ENCODE measurements around the gene KATNAL1. TPM values are rescaled to one million over a fixed set of nuclear protein-coding genes. Genes with fewer than 3 reads are reported as not detected.
"Not testable (repeated sequence)": the region's sequence is repeated elsewhere in the genome, so short reads cannot be mapped to it uniquely, and the experiment has no call there.

The KATNAL1 gene
- total RNA-seq, 1 donor from 2014 or later = 13.4 TPM

GRCh38 chr13:30292325-30292724 lies 15.0 kb downstream of the KATNAL1 start:
- H3K27ac Mint-ChIP-seq = no peak overlapping the region

GRCh38 chr13:30290812-30291436 lies 16.4 kb downstream of the KATNAL1 start:
- no peak for ATAC-seq (ENCODE audit: low read depth)
- POLR2A ChIA-PET = no interaction called here
- intact Hi-C loops (cut with micrococcal nuclease) = no loop called here

More at GRCh38 chr13:30292325-30292724, 15.0 kb downstream of the KATNAL1 start:
- no peak for DNase-seq
- H3K4me1 Mint-ChIP-seq = peaks cover 22% of the 10 kb centered on the region
- no peaks in the 10 kb centered on the region for H3K27me3 Mint-ChIP-seq
- TF ChIP-seq CTCF (IDR thresholded peaks at IDR 0.05) = no peak
- ATAC-seq (ENCODE audit: low read depth) = no peak
- intact Hi-C loops (cut with micrococcal nuclease) = no loop called here
- peaks cover 3% of the 10 kb centered on the region for H3K36me3 Mint-ChIP-seq (ENCODE audit: low read depth)
- ChIA-PET POLR2A (no interaction called here), CTCF (no interaction called here)
- no peak overlapping the region for H3K4me3 Mint-ChIP-seq
- H3K9me3 Mint-ChIP-seq = no peaks in the 10 kb centered on the region

GRCh38 chr13:30289533-30289932 lies 17.8 kb downstream of the KATNAL1 start:
- Mint-ChIP-seq H3K36me3 (ENCODE audit: low read depth) (peaks cover 3% of the 10 kb centered on the region), H3K27me3 (no peaks in the 10 kb centered on the region), H3K4me1 (peaks cover 22% of the 10 kb centered on the region), H3K9me3 (no peaks in the 10 kb centered on the region), H3K27ac (no peak overlapping the region), H3K4me3 (no peak overlapping the region)
- intact Hi-C loops (cut with micrococcal nuclease) = no loop called here
- ChIA-PET POLR2A (no interaction called here), CTCF (no interaction called here)
- DNase-seq (no peak), ATAC-seq (ENCODE audit: low read depth) (no peak)
- TF ChIP-seq CTCF (IDR thresholded peaks at IDR 0.05) = no peak

More at GRCh38 chr13:30290812-30291436, 16.4 kb downstream of the KATNAL1 start:
- Mint-ChIP-seq H3K4me3 (no peak overlapping the region), H3K36me3 (ENCODE audit: low read depth) (peaks cover 6% of the 10 kb centered on the region), H3K4me1 (peaks cover 22% of the 10 kb centered on the region), H3K9me3 (no peaks in the 10 kb centered on the region), H3K27ac (no peak overlapping the region), H3K27me3 (no peaks in the 10 kb centered on the region)
- no peak for DNase-seq
- TF ChIP-seq CTCF (IDR thresholded peaks at IDR 0.05) = no peak
- CTCF ChIA-PET = no interaction called here

- CTCF ChIA-PET; POLR2A ChIA-PET; intact Hi-C loops (cut with micrococcal nuclease); DNase-seq; H3K4me3 Mint-ChIP-seq; H3K27ac Mint-ChIP-seq; ATAC-seq (ENCODE audit: low read depth); H3K4me1 Mint-ChIP-seq; H3K27me3 Mint-ChIP-seq; H3K9me3 Mint-ChIP-seq: not testable (repeated sequence)
- peaks cover 14% of the 10 kb centered on the region for H3K36me3 Mint-ChIP-seq (ENCODE audit: low read depth)
These were observed 21.3 kb downstream of the KATNAL1 start for GRCh38 chr13:30286059-30286458.

- ATAC-seq (ENCODE audit: low read depth) (no peak), DNase-seq (no peak)
- Mint-ChIP-seq H3K4me3 (no peak overlapping the region), H3K36me3 (ENCODE audit: low read depth) (peaks cover 22% of the 10 kb centered on the region), H3K27me3 (no peaks in the 10 kb centered on the region), H3K27ac (no peak overlapping the region), H3K4me1 (peaks cover 19% of the 10 kb centered on the region), H3K9me3 (no peaks in the 10 kb centered on the region)
- TF ChIP-seq CTCF (IDR thresholded peaks at IDR 0.05) = no peak
- ChIA-PET POLR2A (no interaction called here), CTCF (no interaction called here)
- intact Hi-C loops (cut with micrococcal nuclease) = no loop called here
These were observed 31.2 kb downstream of the KATNAL1 start for GRCh38 chr13:30276178-30276577.

GRCh38 chr13:30274083-30274482 lies 33.3 kb downstream of the KATNAL1 start:
- no peak overlapping the region for H3K4me3 Mint-ChIP-seq
- intact Hi-C loops (cut with micrococcal nuclease) = no loop called here
- DNase-seq (no peak), ATAC-seq (ENCODE audit: low read depth) (no peak)
- H3K4me1 Mint-ChIP-seq = peaks cover 19% of the 10 kb centered on the region
- no peak overlapping the region for H3K27ac Mint-ChIP-seq
- H3K9me3 Mint-ChIP-seq = no peaks in the 10 kb centered on the region
- no peak for TF ChIP-seq CTCF (IDR thresholded peaks at IDR 0.05)
- ChIA-PET CTCF (no interaction called here), POLR2A (no interaction called here)
- peaks cover 16% of the 10 kb centered on the region for H3K36me3 Mint-ChIP-seq (ENCODE audit: low read depth)
- no peaks in the 10 kb centered on the region for H3K27me3 Mint-ChIP-seq

- DNase-seq; CTCF ChIA-PET; POLR2A ChIA-PET; H3K9me3 Mint-ChIP-seq; H3K27me3 Mint-ChIP-seq; intact Hi-C loops (cut with micrococcal nuclease); H3K27ac Mint-ChIP-seq; H3K4me1 Mint-ChIP-seq; ATAC-seq (ENCODE audit: low read depth); H3K4me3 Mint-ChIP-seq: not testable (repeated sequence)
- H3K36me3 Mint-ChIP-seq (ENCODE audit: low read depth) = peaks cover 11% of the 10 kb centered on the region
These were observed 37.3 kb downstream of the KATNAL1 start for GRCh38 chr13:30270035-30270434.
